HG03565 (cell line): Measurements from ENCODE around the gene CHFR.
"Not testable (repeated sequence)": the region's sequence is repeated elsewhere in the genome, so short reads cannot be mapped to it uniquely, and the experiment has no call there.

ENCODE experiments used
- ATAC-seq: cut with Tn5 transposase; IDR thresholded peaks from one replicate; pipeline ENCODE4 v1.9.1; 2021; ENCODE audit warnings: mild to moderate bottlenecking, moderate library complexity; ENCODE audit not compliant: unreplicated experiment

Gene CHFR

GRCh38 chr12:132874620-132875019 lies 12.8 kb downstream of the CHFR start:
- not testable (repeated sequence) for ATAC-seq

DNA sequence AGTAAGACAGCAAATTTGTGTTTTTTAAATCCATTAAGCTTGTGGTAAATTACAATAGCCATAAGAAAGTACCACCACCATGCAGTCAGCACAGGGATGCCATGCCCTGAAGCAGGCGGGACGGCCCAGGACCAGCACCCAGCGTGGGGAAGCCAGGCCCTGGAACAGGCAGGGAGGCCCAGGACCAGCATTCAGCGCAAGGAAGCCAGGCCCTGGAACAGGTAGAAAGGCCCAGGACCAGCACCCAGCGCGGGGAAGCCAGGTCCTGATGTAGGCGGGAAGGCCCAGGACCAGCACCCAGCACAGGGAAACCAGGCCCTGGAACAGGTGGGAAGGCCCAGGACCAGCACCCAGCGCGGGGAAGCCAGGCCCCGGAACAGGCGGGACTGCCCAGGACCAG lies 13.2 kb downstream of the CHFR start:
- no peak for ATAC-seq

- no peak for ATAC-seq
Observed at GRCh38 chr12:132873724-132874123, 13.7 kb downstream of the CHFR start.

GRCh38 chr12:132872975-132873421 lies 14.4 kb downstream of the CHFR start:
- ATAC-seq, result no peak

DNA sequence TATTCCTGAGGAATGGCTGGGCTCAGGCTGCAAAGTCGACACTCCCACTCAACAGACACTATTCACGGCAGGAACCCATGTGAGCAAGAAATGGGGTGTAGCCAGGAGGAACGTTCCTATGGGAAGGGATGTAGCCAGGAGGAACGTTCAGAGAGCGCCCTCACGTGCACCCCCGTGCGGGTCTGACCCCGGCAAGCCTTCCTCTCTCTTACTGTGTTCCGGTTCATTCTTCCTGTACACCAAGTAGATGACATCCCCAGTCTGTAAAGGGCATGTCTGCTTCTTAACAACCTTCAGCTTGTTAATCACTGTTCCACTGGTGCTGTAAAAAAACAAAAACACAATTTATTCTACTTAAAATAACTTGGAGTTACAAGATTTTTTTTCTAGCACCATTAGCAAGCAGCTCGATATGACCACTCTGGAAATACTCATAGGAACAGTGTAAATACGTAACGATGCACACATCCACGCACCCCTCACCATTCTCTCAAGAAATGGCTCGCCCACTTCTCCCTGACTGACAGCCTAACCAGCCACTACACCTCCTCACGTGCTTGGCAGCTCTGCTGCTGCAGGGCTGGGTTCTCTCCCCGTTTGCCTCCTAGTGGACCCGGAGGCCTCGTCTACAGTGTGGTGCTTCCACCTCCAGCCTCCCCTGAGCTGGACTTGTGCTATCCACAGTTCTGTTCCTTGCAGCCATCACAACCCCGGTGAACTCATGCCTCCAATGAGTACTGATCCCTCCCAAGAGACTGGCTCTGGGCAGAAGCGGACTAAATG lies 15.1 kb downstream of the CHFR start:
- no peak for ATAC-seq

DNA sequence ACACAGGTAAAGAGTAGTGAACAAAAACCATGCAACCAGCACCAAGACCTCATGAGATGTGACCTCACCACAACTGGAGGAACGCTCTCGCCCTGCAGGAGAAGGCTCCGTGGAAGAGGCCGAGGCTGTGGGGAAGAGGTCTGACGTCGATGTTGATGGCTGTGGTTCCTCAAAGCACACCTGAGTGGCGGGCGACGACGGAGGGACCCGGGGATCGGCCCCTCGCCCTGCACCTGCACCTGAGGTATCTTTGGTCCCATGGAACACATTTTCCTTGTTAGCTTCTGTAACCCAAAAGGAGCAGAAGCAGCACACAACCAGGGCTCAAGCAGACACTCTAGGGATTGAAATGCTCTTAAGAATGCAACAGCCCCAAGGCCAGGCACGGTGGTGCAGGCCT lies 17.9 kb downstream of the CHFR start:
- no peak for ATAC-seq

DNA sequence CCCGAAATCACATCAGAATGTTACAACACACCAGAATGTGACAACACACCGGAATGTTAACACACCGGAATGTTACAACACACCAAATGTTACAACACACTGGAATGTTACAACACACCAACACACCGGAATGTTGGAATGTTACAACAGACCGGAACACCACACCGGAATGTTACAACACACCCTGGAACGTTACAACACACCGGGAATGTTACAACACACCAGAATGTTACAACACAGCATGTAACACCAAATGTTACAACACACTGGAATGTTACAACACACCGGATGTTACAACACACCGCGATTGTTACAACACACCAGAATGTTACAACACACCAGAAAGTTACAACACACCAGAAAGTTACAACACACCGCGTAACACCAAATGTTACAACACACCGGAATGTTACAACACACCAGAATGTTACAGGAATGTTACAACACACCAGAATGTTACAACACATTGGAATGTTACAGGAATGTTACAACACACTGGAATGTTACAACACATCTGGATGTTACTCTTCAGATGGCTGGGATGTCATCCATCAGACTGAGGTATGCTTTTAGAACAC lies 21.1 kb downstream of the CHFR start:
- ATAC-seq, result no peak

DNA sequence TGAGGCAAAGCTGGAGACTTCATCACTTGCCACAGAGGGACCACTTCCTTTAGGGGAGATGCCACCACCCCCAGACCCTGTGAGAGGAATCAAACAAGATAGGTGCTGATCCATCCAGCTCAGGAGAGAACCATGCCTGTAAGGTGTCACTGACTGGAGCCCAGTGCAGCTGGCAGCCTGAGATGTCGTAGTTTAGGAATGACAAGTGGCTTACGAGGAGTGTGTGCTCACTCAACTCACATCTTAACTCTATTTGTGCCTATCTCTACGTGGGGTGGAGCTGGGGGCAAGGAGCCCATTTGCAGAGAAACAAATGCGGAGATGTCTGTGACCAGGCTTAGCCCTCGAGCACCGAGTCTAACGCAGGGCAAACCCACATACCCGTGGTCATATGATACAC lies 25.8 kb downstream of the CHFR start:
- no peak for ATAC-seq

DNA sequence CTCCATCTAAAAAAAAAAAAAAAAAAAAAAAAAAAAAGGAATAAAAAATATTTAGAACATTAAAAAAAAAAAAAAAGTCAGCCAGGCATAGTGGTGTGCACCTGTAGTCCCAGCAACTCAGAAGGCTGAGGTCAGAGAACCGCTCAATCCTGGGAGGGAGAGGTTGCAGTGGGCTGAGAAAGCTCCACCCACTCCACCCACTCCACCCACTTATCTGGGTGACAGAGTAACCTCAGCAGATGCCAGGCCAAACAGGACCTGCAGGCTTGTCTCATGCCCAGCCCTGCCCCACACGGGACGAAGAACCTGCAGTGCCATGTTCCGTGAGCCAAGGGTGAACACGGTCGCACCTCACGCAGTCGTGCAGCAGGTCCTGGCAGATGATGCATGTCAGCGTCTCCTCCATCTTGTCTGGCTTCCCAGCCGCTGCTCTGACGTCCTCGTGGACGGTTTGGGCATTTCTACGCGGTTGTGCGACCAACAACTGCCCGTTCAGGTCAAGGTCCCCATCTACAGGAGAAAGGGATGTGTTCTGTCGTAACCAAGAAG lies 28.6 kb downstream of the CHFR start:
- no peak for ATAC-seq

- not testable (repeated sequence) for ATAC-seq
Observed at GRCh38 chr12:132857019-132857418, 30.4 kb downstream of the CHFR start.

GRCh38 chr12:132856581-132856980 lies 30.8 kb downstream of the CHFR start:
- no peak for ATAC-seq

DNA sequence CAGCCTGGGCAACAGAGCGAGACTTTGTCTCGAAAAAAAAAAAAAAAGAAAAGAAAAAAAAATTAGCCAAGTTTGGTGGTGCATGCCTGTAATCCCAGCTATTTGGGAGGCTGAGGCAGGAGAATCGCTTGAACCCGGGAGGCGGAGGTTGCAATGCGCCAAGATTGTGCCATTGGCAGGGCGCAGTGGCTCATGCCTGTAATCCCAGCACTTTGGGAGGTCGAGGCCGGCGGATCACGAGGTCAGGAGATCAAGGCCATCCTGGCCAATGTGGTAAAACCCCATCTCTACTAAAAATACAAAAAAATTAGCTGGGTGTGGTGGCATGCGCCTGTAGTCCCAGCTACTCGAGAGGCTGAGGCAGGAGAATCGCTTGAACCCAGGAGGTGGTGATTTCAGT lies 32.2 kb downstream of the CHFR start:
- not testable (repeated sequence) for ATAC-seq

- no peak for ATAC-seq
Observed at GRCh38 chr12:132853285-132854092, 33.9 kb downstream of the CHFR start.

DNA sequence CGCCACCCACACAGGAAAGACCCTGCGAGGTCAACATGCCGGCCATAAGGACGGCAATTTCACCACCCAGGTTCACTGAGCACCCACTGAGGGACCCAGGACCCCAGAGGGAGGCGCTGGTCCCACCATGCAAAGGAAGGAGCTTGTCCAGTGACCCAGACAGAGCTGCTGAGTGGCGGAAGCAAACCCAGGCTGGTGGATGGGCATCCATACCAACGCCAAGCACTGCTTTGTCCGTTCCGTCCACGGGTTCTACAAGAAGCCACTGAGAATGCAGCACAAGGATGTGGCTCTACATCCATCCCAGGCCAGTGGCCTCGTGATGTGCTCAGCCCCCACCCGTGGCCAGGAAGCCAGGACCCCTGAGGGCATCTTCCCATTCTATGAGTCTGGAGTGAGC lies 34.9 kb downstream of the CHFR start:
- ATAC-seq, result no peak

DNA sequence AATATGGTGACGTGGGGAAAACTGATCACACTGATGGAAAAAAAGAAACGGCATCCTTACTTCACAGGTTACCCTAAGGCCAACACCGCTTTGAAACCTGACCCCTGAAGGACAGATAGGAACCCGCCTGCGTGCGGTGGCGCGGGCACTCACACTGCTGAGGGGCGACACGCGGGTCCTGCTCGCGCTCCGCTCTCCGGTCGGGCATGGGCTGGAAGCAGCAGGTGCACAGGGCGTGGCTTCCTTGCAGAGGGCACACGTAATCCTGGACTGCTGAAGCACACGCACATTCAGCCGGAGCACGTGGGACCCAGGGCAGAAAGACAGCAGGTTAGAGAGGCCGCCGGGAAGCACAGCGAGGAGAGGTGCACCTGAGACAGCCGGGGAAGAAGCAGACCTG lies 35.9 kb downstream of the CHFR start:
- no peak for ATAC-seq

DNA sequence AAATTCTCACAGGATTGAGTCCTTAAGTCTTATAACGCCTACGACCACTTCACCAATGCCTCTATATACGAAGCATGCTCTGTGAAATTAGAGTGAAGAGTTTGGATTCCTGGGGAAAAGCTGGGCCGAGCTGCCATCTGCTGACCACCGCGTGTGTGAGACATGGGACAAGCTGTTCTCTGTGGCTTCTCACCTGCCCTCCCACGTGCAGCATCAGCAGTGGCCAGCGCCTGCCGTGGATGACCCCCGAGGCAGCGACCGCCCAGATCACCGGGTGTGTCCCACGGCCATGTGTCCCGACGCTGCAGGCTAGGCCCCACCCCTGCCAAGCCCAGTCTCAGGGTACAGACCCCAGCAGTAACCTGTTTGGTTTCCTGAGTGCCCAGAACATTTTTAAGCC lies 37.1 kb downstream of the CHFR start:
- no peak for ATAC-seq

GRCh38 chr12:132848521-132848920 lies 38.9 kb downstream of the CHFR start:
- ATAC-seq, result no peak

- ATAC-seq, result no peak
Observed at GRCh38 chr12:132847363-132848356, 39.7 kb downstream of the CHFR start.

DNA sequence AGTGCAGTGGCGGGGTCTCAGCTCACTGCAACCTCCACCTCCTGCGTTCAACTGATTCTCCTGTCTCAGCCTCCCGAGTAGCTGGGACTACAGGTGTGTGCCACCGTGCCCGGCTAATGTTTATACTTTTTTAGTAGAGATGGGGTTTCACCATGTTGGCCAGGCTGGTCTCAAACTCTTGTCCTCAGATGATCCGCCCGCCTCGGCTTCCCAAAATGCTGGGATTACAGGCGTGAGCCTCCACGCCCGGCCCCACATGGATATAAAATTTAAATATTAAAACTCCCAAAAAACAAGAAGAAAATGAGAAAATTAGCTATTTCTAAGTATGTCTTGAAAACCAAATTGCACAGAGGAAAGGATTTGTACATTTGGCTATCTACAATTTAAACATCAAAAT lies 42.7 kb downstream of the CHFR start:
- ATAC-seq, result not testable (repeated sequence)

DNA sequence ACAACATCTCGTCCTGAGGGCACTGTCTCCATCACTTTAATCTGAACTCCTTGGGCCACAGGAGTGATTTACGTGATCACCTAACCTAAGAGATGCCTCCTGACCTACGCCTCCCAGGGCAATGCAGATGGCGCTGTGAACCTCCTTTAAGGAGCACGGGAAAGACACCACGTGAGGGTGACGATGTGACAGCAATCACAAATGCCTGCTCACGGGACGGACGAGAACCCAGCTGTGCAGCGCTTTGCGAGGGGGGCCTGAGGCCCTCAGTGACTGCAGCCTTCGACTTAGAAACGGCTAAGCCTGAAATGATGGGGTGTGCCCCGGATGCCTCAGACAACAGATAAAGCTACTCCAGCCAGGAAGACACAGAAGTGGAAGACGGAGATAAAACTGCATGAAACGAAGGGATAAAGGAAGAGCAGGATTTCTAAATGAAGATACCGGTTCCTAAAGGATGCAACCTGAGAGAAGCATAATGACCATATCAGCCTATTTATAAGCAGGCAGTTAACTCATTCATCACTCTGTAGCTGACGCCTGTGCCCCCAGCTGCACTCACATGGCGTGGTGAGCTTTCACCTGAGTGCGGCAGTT lies 44.9 kb downstream of the CHFR start:
- no peak for ATAC-seq
